ENCODE results near the gene SYCP2L.
"Not testable (repeated sequence)": the region's sequence is repeated elsewhere in the genome, so short reads cannot be mapped to it uniquely, and the experiment has no call there.

DNA sequence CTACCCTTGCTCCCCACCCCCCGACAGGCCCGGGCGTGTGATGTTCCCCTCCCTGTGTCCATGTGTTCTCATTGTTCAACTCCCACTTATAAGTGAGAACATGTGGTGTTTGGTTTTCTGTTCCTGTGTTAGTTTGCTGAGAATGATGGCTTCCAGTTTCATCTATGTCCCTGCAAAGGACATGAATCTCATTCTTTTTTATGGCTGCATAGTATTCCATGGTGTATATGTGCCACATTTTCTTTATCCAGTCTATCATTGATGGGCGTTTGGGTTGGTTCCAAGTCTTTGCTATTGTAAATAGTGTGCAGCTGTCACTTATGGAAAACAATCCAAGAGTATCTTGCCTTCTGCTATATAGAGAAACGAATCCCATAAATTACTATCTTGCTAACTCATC is 116.4 kb downstream of the SYCP2L start:
- TF ChIP-seq EZH2 (IDR thresholded peaks at IDR 0.05; ENCODE audit: low read length, missing control alignments); CTCF (conservative IDR thresholded peaks at IDR 0.05 in 1 of 2, IDR thresholded peaks at IDR 0.05 in 1 of 2; ENCODE audit: low read depth in 1 of 2, low read length in 2 of 2): not testable (repeated sequence)

Measured in fibroblast of lung (primary cell).